Lower lobe of right lung (tissue), 2 donors: ENCODE data around the gene DAB2IP. TPM values are rescaled to one million over a fixed set of nuclear protein-coding genes. Genes with fewer than 3 reads are reported as not detected.

Experiments used
- ATAC-seq, 2 donors: fragments of 200-7000 bp; cut with Tn5 transposase; one replicate each; pipeline ENCODE4 v1.9.1; 2020 to 2022; ENCODE audit warnings: mild to moderate bottlenecking in 2 of 2, moderate library complexity in 2 of 2
- DNase-seq: peaks from one replicate; pipeline ENCODE4 v3.0.0-alpha.2; 2020
- H3K27ac ChIP-seq: fragments of 200-600 bp; one replicate; pipeline ENCODE4 v1.8.0; 2022
- H3K27me3 ChIP-seq: fragments of 200-600 bp; one replicate; pipeline ENCODE4 v1.8.0; 2022; ENCODE audit warnings: low read depth
- H3K36me3 ChIP-seq: fragments of 200-600 bp; one replicate; pipeline ENCODE4 v1.8.0; 2022; ENCODE audit warnings: mild to moderate bottlenecking
- H3K4me1 ChIP-seq: fragments of 200-600 bp; one replicate; pipeline ENCODE4 v1.8.0; 2022
- H3K4me3 ChIP-seq: fragments of 200-600 bp; one replicate; pipeline ENCODE4 v1.8.0; 2022; ENCODE audit warnings: mild to moderate bottlenecking
- H3K9me3 ChIP-seq: fragments of 200-600 bp; one replicate; pipeline ENCODE4 v1.8.0; 2022
- intact Hi-C: fragments of 100-400 bp; cut with DNase I; formaldehyde crosslinking; loops from one replicate; pipeline ENCODE4 v1.11.0; 2022
- total RNA-seq: library from RNA; stranded (reverse); fragmentation: NEBNext Ultra II Directional; extraction: Animal tissue kit (Norgen Biotek cat#: 25700); gene quantifications from one replicate; pipeline ENCODE4 v1.2.1, GENCODE V29; 2021
- TF ChIP-seq, protein P1 (sequence below): fragments of 200-600 bp; IDR thresholded peaks from one replicate; pipeline ENCODE4 v1.8.0; 2022; ENCODE audit warnings: antibody characterized with exemption, mild to moderate bottlenecking
- donor health status: DM: no; HTN: yes; CAD: no; lungs with severe emphysema.

The DAB2IP gene
- total RNA-seq, 1 donor from 2014 or later = 54.1 TPM

DNA sequence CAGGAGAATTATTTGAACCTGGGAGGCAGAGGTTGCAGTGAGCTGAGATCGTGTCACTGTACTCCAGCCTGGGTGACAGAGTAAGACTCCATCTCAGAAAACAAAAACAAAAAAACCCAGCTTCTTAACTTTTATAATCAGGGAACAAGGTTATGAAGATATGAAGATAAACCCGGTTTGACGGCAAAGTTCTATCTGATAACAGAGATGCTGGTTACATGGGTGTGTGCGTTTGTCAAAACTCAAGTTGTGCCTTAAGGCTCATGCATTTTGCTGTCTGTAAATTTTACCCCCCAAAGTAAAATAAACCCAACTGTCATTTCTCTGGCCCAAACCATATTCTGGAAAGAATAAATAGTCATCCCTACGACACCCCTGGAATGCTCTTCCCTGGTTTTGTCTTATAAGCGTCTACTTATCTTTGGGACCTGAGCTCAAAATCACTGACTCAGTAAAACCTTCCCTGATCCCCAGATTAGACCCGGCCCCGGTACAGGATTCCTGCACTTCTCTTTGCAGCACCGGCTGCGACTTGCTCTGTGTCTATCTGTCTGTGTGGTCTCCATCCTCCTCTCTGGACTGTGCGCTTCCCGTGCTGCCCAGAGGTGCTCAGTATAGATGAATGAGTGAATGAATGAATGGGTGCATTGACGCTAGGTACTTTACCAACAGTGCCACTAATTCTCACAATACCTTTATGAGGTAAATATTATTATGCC lies 172.2 kb downstream of the DAB2IP start:
- Histone ChIP-seq H3K4me1 (no peaks in the 10 kb centered on the region), H3K36me3 (no peaks in the 10 kb centered on the region), H3K9me3 (no peaks in the 10 kb centered on the region), H3K27ac (no peak overlapping the region), H3K27me3 (no peaks in the 10 kb centered on the region), H3K4me3 (no peak overlapping the region)
- DNase-seq = no peak
- TF ChIP-seq, protein P1, sequence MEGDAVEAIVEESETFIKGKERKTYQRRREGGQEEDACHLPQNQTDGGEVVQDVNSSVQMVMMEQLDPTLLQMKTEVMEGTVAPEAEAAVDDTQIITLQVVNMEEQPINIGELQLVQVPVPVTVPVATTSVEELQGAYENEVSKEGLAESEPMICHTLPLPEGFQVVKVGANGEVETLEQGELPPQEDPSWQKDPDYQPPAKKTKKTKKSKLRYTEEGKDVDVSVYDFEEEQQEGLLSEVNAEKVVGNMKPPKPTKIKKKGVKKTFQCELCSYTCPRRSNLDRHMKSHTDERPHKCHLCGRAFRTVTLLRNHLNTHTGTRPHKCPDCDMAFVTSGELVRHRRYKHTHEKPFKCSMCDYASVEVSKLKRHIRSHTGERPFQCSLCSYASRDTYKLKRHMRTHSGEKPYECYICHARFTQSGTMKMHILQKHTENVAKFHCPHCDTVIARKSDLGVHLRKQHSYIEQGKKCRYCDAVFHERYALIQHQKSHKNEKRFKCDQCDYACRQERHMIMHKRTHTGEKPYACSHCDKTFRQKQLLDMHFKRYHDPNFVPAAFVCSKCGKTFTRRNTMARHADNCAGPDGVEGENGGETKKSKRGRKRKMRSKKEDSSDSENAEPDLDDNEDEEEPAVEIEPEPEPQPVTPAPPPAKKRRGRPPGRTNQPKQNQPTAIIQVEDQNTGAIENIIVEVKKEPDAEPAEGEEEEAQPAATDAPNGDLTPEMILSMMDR = no peak
- intact Hi-C loops = no loop called here
- ATAC-seq = no peak

DNA sequence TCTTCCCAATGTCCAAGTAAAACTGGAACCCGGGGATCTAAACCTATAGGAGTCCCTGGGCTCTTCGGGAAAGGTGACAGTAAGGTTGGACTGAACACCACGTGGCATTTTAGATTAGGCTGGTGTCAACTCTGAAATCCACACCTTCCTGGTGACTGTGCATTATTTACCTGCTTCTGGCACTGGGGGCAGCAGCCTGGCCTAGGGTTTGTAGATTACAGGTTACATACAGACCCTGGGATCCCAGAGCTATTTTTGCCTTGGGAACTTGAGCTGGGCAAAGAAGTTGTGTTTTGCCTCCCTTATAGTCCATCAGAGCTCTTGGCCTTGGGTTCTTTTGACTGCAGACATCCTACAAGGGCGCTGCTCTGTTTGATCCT lies 173.2 kb downstream of the DAB2IP start:
- no peak for DNase-seq
- Histone ChIP-seq H3K27me3 (no peaks in the 10 kb centered on the region), H3K27ac (no peak overlapping the region), H3K36me3 (no peaks in the 10 kb centered on the region), H3K4me1 (no peaks in the 10 kb centered on the region), H3K4me3 (no peak overlapping the region), H3K9me3 (no peaks in the 10 kb centered on the region)
- TF ChIP-seq, protein P1 = no peak
- intact Hi-C loops = no loop called here
- no peak for ATAC-seq

DNA sequence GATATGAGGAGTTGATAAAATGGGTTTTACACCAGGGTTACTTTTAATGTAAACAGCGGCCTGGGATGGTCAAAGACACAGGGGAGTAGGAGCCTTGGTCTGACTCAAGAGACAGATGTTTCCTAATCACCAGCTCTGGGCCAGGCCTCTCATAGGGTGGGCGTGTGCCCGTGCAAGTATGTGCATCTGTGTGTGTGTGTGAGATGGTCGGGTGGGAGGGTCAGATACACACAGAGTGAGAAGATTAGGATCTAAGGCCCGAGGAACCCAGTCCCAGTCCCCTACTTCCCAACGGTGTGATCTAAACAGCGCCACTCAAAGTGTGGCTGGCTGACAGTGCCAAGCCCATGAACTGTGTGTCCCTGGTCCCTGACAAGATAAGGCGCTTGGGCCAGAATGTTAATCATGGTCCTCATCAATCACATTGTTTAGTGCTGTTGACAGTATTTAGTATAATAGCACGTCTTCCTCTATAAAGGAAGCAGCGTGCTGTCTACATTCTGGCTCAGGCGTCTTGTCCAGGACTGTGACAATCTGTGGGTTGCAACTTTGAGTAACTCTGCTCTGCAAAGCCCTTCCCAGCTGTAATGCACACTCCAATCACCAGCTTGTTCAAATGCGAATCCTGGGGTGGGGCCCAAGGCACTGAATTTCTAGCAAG lies 173.7 kb downstream of the DAB2IP start:
- no peaks in the 10 kb centered on the region for H3K27me3 ChIP-seq
- TF ChIP-seq, protein P1 = no peak
- no peaks in the 10 kb centered on the region for H3K36me3 ChIP-seq
- no peak overlapping the region for H3K4me3 ChIP-seq
- no peak overlapping the region for H3K27ac ChIP-seq
- intact Hi-C loops = no loop called here
- DNase-seq (no peak), ATAC-seq (no peak)
- H3K9me3 ChIP-seq = no peaks in the 10 kb centered on the region
- no peaks in the 10 kb centered on the region for H3K4me1 ChIP-seq

DNA sequence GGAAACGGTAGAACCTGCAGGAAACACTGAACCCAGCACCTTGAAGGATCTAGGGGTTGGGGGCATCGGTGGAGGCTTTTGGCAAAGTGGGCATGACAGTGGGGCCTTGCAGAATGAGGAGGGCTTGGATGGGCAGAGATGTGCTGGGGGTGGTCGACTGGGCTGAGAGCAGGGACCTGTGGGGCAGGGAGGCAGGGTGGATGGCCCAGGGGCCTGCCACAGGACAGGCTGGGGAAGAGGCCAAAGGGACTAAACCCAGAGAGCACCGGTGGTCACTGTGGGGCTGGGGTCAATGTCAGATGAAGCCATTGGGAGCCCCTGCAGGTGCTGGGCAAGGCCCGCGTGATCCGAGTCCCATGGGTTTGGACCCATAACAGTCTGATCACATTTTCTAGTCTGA lies 175.3 kb downstream of the DAB2IP start:
- Histone ChIP-seq H3K36me3 (no peaks in the 10 kb centered on the region), H3K27ac (no peak overlapping the region), H3K27me3 (no peaks in the 10 kb centered on the region), H3K4me1 (no peaks in the 10 kb centered on the region), H3K4me3 (no peak overlapping the region), H3K9me3 (no peaks in the 10 kb centered on the region)
- ATAC-seq = no peak
- no peak for DNase-seq
- intact Hi-C loops = no loop called here
- TF ChIP-seq, protein P1 = no peak

DNA sequence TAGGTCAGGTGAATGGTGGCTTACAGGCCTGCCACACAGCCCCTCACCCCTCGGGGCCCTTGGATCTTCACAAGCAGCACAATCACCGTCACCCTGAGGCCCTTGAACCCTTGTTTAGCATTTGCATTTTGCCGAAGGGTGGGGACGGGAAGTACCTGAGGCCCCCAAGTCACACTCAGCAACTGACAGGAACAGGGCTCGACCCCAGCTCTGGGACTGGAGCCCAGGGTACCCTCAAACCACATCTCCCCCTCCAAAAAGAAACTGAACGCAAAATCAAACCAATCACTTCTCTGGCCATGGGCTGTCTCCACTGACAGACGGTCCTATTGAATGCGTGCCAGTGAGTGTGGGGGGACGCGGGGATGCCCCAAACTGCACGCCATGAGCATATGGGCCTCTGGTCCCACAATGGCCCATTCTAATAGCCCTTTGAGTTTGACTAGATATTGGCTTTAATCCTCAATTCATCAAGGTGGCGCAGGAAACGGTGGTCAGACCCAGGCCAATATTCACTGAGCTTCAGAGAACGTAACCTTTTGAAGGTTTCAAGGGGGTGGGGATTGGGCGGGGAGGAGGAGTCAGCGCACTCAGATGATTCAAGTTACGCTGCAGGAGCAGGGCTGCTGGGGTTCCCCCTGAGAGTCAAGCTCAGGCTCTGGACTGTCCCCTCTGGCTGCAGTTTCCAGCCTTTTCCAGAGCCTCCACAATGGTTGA lies 176.0 kb downstream of the DAB2IP start:
- H3K4me3 ChIP-seq = no peak overlapping the region
- H3K9me3 ChIP-seq = no peaks in the 10 kb centered on the region
- intact Hi-C loops = no loop called here
- ATAC-seq = no peak
- DNase-seq = no peak
- TF ChIP-seq, protein P1 = no peak
- H3K27me3 ChIP-seq = no peaks in the 10 kb centered on the region
- H3K36me3 ChIP-seq = no peaks in the 10 kb centered on the region
- no peaks in the 10 kb centered on the region for H3K4me1 ChIP-seq
- no peak overlapping the region for H3K27ac ChIP-seq
